NCI-H1105 treated with DMSO at 0.1 percent for 48 hours (cell line): ENCODE data around the gene S100A8.

Source experiments
- DNase-seq: peaks from one replicate; lab custom pipeline; 2025; lab: John Stamatoyannopoulos, UW

The S100A8 gene

GRCh38 chr1:153362187-153362775 lies 28.6 kb downstream of the S100A8 start:
- DNase-seq, result no peak

- DNase-seq, result no peak
Measured at GRCh38 chr1:153361480-153362109, 29.3 kb downstream of the S100A8 start.

- no peak for DNase-seq
Measured at GRCh38 chr1:153360592-153361479, 30.0 kb downstream of the S100A8 start.

GRCh38 chr1:153360190-153360589 lies 30.7 kb downstream of the S100A8 start:
- no peak for DNase-seq

- no peak for DNase-seq
Measured at GRCh38 chr1:153359241-153359640, 31.6 kb downstream of the S100A8 start.

GRCh38 chr1:153358691-153358975 lies 32.2 kb downstream of the S100A8 start:
- DNase-seq, result no peak

- no peak for DNase-seq
Measured at GRCh38 chr1:153357853-153358690, 32.8 kb downstream of the S100A8 start, which contains the start of gene S100A9. S100A9 (plus strand) TSS chr1:153357854; CDS start chr1:153358284, 430 bp downstream.

GRCh38 chr1:153357076-153357852 lies 33.6 kb downstream of the S100A8 start:
- DNase-seq, result no peak

GRCh38 chr1:153356392-153357075 lies 34.3 kb downstream of the S100A8 start:
- DNase-seq, result no peak

GRCh38 chr1:153355445-153356071 lies 35.3 kb downstream of the S100A8 start:
- peak; percentile 54 for DNase-seq

GRCh38 chr1:153354515-153355193 lies 36.2 kb downstream of the S100A8 start:
- no peak for DNase-seq

- no peak for DNase-seq
Measured at GRCh38 chr1:153353226-153353947, 37.5 kb downstream of the S100A8 start.

GRCh38 chr1:153352523-153352922 lies 38.4 kb downstream of the S100A8 start:
- peak; percentile 81 for DNase-seq

- DNase-seq, result no peak
Measured at GRCh38 chr1:153350321-153350957, 40.4 kb downstream of the S100A8 start.

- DNase-seq, result no peak
Measured at GRCh38 chr1:153349363-153350320, 41.2 kb downstream of the S100A8 start.

GRCh38 chr1:153348511-153349362 lies 42.1 kb downstream of the S100A8 start, which contains the start of gene PGLYRP4:
PGLYRP4 (minus strand) TSS chr1:153348841; CDS start chr1:153347932, 909 bp downstream.
- no peak for DNase-seq
